Bone marrow (tissue), 2 donors: Measurements from ENCODE around the gene CCDC148.
"Not testable (repeated sequence)": the region's sequence is repeated elsewhere in the genome, so short reads cannot be mapped to it uniquely, and the experiment has no call there.

Source experiments
- DNase-seq, 2 donors: peaks; one replicate each; lab custom pipeline; 2025; lab: John Stamatoyannopoulos, UW

CCDC148 gene

DNA sequence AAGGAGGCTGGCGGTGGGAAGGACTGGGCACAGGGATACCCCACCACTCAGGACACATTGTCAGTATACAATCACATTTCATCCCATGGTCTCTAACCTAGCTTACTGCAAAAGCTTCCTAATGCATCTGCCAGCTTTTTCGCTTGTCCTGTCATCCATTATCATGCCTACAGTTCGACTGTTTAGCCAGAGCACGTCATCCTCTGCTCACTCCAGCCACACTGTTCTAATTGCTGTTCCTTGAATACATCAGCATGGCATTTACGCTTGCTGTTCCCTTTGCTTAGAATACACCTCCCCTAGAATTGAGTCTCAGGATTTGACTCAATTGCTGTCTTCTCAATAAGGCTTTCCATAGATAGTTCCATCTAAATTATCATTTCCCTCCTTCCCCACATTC, 166.3 kb downstream of the CCDC148 start:
- DNase-seq, result no peak

DNA sequence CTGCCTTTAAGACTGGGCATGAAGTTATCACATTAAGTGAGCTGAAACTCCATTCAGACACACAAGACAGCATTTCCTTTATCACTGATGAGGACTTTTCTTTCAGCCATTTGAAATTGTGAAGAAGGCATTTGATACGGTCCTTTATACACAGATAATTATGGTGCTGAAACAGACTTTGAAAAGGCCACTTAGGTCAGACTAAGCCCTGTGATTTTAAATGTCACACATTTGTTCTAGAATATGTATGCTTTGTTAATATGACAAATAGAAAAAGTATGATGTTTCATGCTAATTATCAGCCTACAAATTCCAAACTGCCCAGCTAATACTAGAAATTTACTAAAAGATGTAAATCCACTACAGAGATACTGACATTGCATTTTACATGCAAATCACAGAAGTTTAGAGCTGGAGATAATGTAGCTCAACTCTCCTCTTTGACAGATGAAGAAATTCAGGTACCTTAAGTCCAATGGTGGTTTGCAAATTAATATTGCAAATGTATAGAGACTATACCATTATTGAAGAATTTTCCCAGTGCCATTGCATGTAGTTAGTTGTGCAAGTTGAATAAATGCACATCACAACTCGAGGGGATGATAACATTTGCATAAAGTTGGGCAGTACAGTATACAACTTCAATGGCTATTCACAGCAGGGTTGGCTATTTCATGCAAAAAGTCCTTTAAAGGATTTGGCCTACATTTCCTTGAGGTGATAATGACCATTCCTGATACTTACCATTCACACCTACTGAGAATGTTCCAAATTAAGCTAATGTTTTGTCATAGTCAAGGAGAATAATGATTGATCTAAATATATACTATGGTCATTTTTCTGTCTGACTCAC, 179.7 kb downstream of the CCDC148 start:
- DNase-seq, result no peak

DNA sequence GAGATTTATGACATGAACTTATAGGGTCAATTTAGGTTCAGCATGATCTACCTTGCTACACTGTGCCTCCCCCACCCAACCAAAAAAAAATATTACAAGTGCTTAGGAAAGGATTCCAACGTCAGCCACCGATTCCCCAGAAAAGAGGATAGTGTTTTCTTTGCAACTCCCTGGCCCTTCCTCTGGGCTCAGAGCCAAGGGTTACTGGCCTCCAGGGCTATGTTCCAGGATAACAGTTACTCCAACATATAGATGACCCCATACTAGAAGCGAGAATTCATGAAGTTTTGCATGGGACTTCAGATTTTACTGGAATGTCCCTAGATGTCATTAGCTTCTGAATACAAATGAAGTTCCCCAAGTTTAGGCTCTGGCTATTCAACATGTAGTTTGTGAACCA, 182.8 kb downstream of the CCDC148 start:
- DNase-seq, result no peak

DNA sequence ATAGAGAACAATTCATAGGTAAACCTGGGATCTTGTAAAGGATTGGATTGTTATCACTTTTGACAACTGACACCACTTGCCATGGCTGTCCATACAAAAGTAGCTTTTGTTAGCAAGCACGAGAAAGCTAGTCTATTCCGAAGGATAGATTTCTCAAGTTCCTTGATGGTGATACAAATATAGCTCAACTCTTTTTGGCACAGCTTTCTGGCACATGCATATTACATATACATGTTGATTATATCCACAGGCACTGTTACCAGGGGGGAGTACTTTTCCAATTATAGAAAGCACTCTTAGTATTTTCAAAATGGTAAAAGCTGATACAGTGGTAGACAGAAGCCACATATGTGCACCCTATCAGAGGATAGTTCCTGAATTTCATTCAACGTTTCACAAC, 186.0 kb downstream of the CCDC148 start:
- no peak for DNase-seq

DNA sequence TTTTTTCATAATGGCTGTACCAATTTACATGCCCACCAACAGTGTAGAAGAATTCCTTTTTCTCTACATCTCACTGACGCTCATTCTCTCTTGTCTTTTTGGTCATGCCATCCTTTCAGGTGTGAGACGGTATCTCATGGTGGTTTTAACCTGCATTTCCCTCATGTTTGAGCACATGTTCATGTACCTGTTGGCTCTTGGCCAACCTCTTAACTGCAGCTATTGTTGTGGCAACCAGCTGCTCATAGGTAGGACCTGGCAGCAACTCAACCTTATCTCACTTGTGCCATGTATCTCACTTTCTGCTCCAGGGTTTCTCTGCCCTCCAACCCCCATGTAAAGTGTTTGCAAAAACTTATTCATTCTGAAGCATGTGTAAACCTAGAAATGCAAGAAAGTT, 187.4 kb downstream of the CCDC148 start:
- DNase-seq, result no peak

DNA sequence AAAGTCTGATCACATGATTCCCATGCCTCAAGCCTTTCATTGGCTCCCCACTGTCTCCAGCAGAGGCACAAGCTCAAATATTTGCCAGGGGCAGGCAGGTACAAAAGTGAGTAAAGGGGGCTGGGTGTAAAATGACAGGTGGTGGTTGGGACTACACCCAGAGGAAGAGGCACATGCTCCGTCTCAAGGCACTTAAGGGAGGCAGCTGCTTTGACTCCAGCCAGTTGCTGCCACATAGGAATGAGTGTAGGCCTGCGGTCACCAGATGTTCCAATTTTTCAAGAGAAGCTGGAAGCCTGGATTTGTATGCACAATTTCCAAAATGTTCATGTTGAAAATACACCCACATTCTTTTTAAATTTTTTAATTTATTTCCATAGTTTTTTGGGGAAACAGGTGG, 190.4 kb downstream of the CCDC148 start:
- no peak for DNase-seq

DNA sequence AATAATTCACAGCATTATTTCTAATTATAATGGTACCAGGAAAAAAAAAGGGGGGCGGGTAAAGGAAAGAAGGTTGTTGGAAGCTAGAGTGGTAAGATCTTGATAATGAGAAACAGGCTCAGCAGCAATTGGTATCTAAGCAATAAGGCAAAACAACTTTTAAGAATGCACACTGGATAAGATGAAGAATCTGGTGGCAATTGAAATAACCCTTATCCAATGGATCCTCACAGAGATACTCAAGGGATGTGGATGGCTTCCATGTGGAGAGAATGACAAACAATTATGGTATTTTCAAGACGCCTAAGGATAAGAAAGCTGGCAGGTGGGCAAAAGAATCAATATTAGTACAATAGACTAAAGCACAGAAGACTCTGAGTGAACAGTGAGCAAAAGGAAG, 201.3 kb downstream of the CCDC148 start:
- no peak for DNase-seq

DNA sequence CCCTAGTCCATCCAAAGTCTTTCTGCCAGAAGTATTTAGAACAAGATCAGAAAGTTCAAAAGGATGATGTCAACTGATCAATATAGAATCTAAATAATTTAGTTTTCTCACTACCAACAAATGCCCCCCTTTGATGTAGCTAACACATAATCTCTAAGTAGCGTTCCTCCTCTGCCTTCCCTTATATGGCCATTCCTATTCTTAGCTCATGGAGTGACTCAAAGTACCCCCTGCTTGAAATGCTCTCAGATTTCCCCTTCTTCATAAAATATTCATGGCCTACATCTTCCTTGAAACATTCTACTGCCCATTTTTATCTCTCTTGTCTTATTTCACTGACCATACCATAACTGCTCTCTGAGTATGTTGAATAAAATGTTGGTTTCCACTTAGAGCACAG, 203.4 kb downstream of the CCDC148 start:
- no peak for DNase-seq

DNA sequence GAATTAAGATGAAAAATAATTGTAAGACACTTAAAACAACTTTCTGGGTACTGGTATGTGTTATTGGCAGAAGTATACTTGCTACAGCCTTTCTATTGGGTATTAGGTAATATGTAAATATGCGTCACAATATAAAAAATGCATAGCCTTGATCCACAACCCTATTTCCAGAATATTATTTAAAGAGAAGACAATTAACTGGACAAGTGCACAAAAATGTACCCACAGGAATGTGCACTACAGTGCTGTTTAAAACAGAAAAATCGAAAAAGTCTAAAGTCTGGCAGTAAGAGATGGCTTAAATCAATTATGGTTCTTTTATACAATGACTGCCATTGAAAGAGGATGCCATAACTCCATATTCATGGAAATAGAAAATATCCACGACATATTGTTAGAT, 205.2 kb downstream of the CCDC148 start:
- DNase-seq, result no peak

DNA sequence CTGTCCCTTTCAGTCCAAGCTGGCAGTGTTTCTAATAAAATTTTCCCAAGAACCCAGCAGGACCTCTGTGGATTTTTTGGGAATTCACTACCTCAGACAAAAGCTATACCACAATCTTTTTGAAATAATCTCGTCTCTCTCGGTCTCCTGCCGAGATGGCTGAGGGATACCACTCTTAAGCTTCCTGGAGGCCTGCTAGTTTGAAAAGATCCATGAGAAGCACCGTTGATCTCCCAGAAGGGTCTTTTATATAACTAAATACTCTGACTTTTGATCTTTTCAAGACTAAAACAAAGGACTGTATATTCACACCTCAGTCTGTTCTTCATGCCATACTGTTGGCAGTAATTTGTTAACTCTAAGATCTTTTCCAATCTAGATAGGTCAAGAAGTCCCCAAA, 213.2 kb downstream of the CCDC148 start:
- DNase-seq, result no peak

DNA sequence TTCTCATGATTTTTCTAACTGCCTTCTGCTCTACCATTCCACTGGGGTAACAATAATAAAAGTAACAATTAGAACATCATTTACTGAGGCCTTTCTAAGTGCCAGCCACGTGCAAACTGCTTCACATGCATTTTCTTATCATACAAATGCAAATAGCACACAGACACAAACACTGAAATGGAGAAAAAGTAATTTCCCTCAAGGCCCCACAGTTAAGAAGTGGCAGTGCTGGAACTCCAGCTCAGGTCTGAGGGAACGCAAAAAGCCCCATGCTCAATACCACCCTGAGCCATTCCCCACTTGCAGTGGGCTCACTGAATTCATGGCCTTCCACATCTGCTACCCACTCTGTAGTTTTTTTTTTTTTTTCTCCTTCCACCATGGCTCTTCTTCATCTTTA, 214.3 kb downstream of the CCDC148 start:
- DNase-seq, result no peak

DNA sequence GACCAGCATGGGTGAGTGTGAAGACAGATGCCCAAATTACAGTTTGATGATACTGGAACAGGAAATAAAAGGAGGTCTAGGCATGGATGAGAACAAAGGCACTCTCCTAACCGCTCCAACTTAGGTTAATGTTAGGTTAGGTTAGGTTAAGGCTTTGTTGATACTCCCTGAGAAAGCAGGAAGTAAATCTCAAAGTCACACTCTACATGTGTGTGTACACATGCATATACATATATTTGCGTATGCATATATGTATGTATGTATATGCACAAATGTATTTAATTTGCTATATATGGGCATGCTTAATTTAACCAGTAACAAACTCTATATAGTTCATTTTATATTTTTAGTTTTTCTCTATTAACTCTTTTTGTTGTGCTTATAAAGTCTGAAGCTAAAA, 215.6 kb downstream of the CCDC148 start:
- DNase-seq, result no peak

DNA sequence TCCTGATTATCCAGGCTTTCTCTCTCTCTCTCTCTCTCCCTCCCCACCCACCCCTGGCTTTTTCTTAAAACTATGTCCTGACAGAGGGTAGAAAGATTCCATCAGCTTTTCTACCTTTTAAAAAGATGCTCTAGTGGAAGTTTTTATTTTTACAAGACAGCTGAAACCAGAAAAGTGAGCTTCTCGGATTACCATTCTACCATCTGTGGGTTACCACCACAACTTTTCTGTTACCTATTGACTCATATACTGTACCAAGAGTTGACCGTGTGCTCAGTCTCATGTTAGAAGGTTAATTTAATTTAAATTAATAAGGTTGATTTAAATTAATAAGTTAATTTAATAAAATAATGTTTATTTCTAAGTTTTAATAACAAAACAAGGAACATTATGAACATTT, 217.3 kb downstream of the CCDC148 start:
- DNase-seq, result no peak

DNA sequence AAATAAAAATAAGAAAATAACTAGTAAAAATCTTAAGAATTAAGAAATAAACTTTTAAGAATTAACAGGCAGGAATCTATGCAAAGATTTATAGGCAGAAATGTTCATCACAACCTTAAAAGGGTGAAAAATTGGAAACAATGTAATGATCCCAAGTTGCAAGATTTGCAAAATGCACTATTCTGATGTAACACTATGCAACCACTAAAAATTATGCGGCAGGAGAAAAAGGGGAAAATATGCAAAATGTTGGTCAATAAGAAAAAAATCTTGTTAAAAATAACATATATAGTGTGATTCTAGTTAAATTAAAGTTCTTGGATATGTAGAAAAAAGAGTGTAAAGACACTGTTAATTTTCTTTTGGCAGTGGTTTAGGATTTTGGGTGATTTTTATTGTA, 222.1 kb downstream of the CCDC148 start:
- DNase-seq, result no peak

DNA sequence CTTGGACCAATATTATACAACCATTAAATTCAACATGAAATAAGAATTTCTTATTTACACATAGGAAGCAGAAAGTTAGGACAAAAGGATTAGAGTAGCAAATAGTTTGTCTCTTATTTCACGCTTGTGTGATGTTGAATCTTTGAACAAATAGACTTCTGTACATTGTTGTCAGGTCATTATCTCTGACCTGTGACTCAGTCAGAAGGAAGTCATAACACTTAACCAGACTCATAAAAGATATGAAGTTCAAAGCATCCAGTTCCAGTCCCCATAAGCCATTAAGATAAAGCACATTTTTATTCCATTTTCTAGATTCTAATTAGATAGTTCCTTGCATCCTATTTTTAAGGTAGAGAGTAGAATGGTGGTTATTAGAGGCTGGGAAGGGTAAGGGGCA, 224.1 kb downstream of the CCDC148 start:
- DNase-seq, result no peak

DNA sequence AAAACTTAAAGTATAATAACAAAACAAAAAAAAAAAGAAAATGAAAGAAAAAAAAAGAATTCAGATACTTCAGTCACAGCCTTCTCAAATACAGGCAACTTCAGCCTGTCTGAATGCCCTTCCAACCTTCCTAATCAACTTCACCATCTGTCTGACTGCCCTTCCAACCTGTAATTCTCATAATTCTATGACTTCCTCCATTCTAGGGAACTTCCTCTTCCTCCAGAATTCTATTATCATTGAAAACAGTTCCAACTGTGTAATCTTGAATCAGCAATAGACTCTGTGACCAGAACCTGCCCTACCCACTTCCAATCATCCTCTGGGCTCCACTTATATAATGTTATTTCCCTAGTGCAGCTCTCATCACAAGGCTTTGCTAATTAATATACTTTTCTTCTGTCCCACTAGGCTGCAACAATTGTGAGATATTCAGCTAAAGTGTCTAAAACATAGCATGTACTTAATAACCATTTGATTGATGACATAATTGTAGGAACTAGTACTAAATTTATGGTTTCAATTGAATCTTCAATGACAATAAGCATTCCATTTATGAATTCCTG, 227.5 kb downstream of the CCDC148 start:
- peak in 1 of 2 donors; percentile 79 for DNase-seq

DNA sequence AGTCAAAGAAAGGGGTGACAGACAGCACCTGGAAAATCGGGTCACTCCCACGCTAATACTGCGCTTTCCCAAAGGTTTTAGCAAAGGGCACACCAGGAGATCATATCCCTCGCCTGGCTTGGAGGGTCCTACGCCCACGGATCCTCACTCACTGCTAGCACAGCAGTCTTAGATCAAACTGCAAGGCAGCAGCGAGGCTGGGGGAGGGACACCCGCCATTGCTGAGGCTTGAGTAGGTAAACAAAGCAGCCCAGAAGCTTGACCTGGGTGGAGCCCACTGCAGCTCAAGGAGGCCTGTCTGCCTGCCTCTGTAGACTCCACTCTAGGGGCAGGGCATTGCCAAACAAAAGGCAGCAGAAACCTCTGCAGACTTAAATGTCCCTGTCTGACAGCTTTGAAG, 233.5 kb downstream of the CCDC148 start:
- not testable (repeated sequence) for DNase-seq

DNA sequence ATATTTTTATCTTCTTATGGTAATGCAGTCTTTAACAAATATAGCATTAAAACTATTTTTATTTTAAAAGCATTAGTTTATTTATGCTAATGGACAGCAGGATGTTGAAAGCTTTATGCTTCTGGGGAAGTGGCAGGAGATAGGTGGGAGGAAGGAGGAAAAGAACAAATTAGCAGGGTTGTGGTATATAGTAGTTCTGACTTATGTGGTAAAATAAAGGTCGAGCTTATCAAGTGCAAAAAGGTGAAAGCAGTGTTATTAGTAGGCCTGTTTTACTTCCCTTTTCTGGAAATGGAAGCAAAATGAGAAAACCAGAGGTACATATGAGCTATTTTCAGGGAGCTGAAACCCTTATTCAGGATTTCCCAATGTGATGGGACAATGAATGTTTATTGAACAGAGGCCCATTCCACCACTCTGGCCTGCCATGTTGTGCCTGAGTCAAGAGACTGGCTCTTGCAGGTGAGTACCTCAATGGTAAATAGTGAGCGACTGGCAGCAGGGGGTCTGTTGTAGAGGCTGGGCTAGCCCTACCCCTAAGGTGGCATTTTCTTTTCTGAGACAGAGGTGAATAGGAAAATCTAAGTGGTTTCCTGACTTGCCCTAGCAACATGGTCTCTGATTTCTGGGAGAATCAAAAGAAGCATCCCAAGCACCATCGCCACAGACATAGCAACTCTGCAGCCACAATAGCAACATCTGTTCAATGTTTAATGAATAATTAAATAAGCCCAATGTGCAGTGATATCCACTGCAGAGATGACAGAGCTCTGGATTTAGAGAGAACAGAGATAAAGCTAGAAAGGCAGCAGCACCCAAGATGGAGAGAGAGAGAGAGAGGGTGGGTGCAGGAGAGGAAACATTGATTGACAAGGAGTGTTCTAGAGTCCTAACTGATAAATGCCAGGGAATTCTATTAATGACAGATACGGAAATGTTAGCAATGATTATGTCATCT, 235.2 kb downstream of the CCDC148 start:
- DNase-seq, result peak in 1 of 2 donors; percentile 18

DNA sequence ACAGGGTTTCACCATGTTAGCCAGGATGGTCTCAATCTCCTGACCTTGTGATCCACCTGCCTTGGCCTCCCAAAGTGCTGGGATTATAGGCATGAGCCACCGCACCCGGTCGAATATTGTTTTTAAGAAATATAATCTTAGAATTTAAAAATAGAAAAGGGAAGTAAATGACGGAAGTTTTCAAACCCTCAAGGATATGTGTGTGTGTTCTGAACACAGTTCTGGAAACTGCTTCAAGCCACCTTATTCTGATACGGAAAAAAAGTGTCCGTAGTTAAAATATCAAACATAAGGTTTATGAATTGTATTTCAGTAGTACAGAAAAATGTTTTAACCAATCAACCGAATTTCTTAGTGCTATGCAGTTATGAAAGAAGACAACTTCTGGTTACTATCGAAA, 239.0 kb downstream of the CCDC148 start:
- DNase-seq, result peak in 1 of 2 donors; percentile 50

DNA sequence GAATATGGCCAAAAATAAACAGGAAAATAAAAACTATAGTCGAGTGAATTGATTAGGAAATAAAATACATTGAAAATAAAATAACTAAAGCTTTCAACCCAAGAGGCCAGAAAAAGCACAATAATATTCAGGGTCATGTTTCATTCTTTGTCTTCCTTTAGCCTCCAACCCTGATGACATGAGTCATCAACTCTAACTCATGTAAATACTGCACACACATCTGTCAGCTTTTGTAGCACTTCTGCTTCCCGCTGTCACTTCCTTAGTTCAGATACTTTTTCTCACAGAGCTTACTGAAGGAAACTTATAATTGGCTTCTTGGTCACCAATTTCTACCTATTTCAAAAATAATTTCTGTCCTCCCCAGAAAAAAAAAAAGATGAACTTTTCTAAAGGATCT, 242.1 kb downstream of the CCDC148 start:
- DNase-seq, result peak in 1 of 2 donors; percentile 97

DNA sequence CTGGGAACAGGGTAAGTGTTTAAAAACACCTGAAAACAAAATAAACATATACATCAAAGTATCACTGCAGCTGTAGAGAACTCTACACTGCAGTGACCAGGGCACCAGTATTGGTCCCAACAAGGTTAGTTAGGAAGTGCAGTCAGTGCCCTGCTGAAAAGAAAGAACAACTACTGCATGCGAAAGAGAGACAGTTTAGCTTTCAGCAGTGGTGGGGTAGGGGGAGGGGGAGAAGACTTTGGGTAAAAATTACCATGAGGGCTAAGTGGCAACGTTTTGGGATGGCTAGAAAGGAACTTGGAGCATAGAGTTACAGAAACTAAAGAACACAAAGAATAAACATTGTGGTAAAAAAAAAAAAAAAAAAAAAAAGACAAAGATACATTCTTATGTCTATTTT, 242.8 kb downstream of the CCDC148 start:
- no peak for DNase-seq

DNA sequence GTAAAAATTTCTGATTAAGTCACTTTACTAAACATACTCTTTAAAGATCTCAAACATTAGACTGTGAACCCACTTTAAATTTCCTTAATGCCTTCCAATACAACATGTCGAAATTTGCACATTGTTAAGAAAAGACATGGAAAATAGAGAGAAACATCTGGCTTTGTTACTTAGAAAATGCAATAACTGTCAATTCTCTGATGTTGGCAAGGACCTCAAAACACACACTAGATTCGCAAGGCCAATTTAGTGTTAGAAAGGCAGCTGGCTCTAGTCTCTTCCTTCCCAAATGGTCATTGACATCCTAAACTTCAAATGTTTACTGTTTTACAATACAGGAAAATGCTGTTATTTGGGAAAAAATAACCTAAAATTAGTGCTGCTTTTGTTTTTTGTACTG, 244.3 kb downstream of the CCDC148 start:
- DNase-seq, result no peak

DNA sequence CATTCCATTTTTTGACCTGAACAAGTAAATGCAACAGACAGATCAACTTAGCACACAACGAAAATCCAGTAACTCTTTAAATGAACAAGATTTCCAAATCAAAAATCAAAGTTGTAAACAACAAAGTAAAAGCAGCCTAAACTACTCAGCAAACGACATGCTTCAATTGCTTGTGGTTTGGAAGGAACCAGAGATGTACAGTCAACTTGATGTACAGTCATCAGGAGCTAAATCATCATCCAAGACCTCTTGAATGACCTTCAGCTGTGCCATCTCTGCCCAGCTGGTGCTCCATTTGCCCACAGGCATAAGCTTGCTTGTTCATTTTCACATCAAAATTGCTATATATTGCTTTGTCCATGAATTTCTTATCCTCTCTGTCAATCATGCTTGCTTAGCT, 245.1 kb downstream of the CCDC148 start:
- DNase-seq, result no peak
